GM18867 (cell line): ENCODE data around the gene MVD.

Experiments used
- ATAC-seq: cut with Tn5 transposase; IDR thresholded peaks from one replicate; pipeline ENCODE4 v1.9.1; 2021; ENCODE audit warnings: mild to moderate bottlenecking, moderate library complexity; ENCODE audit not compliant: unreplicated experiment

Gene MVD

GRCh38 chr16:88645941-88646340, 16.9 kb downstream of the MVD start:
- ATAC-seq: no peak

GRCh38 chr16:88645455-88645854, 17.4 kb downstream of the MVD start:
- ATAC-seq: no peak

- ATAC-seq: no peak
These were observed 19.3 kb downstream of the MVD start for GRCh38 chr16:88643644-88643932.

GRCh38 chr16:88642881-88643643, 19.8 kb downstream of the MVD start:
- ATAC-seq: no peak

GRCh38 chr16:88640498-88641247, 22.2 kb downstream of the MVD start:
- no peak for ATAC-seq

- ATAC-seq: no peak
These were observed 22.8 kb downstream of the MVD start for GRCh38 chr16:88640039-88640495.

- ATAC-seq: no peak
These were observed 23.5 kb downstream of the MVD start for GRCh38 chr16:88639231-88640038.

- no peak for ATAC-seq
These were observed 24.3 kb downstream of the MVD start, which contains the start of gene IL17C for GRCh38 chr16:88638323-88639230. Gene IL17C (plus strand): TSS chr16:88638572. CDS start chr16:88638642, 70 bp downstream.

GRCh38 chr16:88636488-88637265, 26.2 kb downstream of the MVD start:
- no peak for ATAC-seq

- ATAC-seq: no peak
These were observed 27.1 kb downstream of the MVD start for GRCh38 chr16:88635671-88636319.

GRCh38 chr16:88634994-88635670, 27.8 kb downstream of the MVD start:
- no peak for ATAC-seq

GRCh38 chr16:88634141-88634993, 28.5 kb downstream of the MVD start:
- ATAC-seq: peak; percentile 38

GRCh38 chr16:88633684-88634140, 29.2 kb downstream of the MVD start:
- peak; percentile 21 for ATAC-seq

GRCh38 chr16:88632587-88632930, 30.3 kb downstream of the MVD start:
- no peak for ATAC-seq

- no peak for ATAC-seq
These were observed 30.8 kb downstream of the MVD start for GRCh38 chr16:88631920-88632586.

- ATAC-seq: no peak
These were observed 31.5 kb downstream of the MVD start for GRCh38 chr16:88631384-88631783.

- no peak for ATAC-seq
These were observed 31.9 kb downstream of the MVD start for GRCh38 chr16:88630941-88631340.
